Stimulated activated naive CD4-positive, alpha-beta T cell (primary cell): ENCODE results near the gene SCT.

Experiments used
- DNase-seq, 6 experiments: peaks; one replicate each; lab custom pipeline; 2025; lab: John Stamatoyannopoulos, UW

SCT gene

DNA sequence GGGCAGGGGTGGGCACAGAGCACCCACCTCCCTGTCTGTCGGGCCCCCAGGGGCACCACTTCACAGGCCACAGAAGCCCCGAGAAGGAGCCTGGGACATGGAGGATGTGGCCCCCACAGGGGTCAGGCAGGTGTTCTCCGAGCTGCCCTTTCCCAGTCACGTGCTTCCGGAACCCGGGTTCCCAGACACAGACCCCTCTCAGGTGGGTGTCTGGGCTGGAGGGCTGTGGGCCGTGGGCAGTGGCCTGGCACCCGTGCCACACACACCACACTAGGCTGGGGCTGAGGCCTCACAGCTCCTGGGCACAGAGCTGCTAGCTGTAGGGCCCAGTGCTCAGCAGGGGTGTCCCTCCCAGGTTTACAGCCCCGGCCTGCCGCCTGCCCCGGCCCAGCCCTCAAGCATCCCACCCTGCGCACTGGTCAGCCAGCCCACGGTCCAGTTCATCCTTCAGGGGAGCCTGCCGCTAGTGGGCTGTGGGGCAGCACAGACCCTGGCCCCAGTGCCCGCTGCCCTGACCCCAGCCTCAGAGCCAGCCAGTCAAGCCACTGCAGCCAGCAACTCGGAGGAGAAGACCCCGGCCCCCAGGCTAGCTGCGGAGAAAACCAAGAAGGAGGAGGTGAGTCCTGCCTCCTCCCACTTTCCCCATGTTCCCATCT is 16.7 kb downstream of the SCT start:
- DNase-seq, result no peak

GRCh38 chr11:609341-609811 is 17.6 kb downstream of the SCT start:
- DNase-seq, result no peak

DNA sequence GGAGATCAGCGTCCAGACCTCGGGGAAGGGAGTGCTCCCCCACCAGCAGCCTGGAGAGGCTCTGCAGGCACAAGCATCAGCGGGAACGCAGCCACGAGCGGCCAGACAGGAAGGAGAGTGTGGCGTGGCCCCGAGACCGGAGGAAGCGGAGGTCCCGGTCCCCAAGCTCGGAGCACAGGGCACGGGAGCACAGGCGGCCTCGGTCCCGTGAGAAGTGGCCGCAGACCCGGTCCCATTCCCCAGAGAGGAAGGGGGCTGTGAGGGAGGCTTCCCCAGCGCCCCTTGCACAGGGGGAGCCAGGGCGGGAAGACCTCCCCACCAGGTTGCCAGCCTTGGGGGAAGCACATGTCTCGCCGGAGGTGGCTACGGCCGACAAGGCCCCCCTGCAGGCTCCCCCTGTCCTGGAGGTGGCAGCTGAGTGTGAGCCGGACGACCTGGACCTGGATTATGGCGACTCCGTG is 18.2 kb downstream of the SCT start:
- DNase-seq, result no peak

GRCh38 chr11:607971-608659 is 18.9 kb downstream of the SCT start:
- DNase-seq, result no peak

DNA sequence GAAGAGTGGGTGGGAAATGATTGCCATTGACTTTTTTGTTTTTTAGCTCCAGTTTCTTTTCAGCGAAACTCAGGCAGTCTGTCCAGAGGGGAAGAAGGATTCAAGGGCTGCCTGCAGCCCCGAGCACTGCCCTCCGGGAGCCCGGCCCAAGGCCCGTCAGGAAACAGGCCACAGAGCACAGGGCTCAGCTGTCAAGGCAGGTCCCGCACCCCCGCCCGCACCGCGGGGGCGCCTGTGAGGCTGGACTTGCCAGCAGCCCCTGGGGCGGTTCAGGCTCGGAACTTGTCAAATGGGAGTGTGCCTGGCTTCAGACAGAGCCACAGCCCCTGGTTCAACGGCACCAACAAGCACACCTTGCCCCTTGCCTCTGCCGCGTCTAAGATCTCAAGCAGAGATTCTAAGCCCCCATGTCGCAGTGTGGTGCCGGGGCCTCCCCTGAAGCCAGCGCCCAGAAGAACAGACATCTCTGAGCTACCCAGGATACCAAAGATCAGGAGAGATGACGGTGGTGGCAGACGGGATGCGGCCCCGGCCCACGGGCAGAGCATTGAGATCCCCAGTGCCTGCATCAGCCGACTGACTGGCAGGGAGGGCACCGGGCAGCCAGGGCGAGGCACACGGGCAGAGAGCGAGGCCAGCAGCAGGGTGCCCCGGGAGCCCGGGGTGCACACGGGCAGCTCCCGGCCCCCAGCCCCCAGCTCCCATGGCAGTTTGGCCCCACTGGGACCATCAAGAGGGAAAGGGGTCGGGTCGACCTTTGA is 19.8 kb downstream of the SCT start:
- no peak for DNase-seq

DNA sequence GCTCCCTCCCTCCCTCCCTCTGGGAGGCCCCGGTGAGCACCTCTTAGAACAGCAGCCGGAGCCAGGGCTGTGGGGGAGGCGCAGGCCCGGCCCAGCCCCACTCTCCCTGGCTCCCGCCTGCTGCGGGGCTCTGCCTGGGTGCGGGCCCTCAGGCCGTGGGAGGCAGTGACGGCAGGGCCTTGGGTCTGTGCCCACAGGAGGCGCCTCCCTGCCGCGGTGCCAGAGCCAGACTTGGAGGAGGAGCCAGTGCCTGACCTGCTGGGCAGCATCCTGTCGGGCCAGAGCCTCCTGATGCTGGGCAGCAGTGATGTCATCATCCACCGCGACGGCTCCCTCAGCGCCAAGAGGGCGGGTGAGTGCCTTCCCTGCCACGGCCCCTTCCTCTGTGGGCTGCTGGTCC is 20.7 kb downstream of the SCT start:
- DNase-seq, result no peak

DNA sequence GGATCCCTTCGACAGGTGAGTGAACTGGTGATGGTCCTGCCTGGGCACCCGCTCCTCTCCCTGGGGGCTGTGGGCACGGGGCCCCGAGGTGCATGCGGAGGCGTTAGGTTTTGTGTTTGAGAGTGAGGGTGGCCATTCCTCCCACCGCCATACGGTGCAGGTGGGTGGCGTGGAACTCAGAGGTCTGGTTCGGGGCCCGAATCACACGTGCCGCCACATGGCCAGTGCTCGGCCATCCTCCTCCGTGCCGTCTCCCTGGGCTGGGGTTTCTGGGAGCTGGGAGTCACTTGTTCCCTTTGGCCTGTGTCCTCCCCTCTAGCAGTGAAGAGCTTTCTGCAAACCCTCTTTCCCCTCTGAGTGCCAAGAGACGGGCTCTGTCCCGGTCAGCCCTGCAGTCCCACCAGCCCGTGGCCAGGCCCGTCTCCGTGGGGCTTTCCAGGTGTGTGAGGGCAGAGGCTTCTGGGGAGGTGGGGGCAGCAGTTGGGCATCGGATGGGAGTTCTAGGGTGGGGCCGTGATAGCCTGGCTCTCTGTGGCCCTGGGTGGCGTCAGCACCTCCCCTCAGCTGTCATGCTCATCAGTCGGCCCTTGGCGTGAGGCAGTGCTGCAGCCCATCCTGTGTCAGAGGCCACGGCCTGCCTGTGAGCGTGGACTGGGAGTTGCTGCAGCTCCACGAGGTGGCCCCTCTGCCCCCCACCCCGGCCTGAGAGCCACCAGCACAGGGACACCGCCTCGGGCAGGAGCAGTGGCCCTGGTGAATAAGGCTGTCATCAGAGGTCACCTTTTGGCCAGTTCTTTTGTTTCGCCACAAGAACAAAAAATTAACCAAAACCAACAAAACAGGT is 21.5 kb downstream of the SCT start:
- no peak for DNase-seq

DNA sequence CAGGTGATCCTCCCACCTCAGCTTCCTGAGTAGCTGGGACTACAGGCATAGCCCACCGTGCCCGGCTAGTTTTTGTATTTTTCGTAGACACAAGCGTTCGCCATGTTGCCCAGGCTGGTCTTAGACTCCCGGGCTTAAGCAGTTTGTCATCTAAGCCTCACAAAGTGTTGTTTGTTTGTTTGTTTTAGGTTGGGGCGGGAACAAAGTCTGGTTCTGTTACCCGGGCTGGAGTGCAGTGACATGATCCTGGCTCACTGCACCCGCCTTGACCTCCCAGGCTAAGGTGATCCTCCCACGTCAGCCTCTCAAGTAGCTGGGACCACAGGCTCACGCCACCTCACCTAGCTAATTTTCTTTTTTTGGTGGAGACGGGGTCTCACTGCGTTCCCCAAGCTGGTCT is 23.8 kb downstream of the SCT start:
- no peak for DNase-seq

DNA sequence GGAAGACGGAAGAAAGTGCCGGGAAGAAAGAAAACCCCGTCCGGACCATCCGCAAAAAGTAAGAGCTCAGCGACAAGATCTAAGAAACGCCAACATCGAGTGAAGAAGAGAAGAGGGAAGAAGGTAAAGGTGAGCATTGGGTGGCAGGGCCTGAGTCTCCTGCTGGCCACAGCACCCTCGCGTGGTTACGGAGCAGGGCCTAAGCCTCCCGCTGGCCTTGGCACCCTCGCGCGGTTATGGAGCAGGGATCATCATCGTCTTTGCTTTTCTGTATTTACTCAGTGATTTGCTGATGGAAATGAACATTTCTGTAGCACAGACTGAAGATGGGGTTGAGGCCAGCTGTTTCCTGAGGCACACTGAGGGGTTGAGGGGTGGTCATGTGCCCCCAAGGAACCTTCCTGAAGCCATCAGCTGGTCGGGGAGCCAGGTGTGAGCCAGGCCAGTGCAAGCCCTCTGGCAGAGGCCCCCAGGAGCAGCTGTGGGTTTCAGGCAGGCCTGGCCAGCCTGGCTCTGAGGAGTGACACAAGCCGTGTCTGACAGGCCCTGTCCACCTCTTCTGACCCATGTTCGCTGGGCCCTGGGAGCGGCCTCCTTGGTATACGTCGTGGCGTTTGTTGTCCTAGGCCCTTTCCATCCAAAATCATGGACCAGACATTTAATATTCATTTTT is 25.3 kb downstream of the SCT start:
- DNase-seq, result no peak

DNA sequence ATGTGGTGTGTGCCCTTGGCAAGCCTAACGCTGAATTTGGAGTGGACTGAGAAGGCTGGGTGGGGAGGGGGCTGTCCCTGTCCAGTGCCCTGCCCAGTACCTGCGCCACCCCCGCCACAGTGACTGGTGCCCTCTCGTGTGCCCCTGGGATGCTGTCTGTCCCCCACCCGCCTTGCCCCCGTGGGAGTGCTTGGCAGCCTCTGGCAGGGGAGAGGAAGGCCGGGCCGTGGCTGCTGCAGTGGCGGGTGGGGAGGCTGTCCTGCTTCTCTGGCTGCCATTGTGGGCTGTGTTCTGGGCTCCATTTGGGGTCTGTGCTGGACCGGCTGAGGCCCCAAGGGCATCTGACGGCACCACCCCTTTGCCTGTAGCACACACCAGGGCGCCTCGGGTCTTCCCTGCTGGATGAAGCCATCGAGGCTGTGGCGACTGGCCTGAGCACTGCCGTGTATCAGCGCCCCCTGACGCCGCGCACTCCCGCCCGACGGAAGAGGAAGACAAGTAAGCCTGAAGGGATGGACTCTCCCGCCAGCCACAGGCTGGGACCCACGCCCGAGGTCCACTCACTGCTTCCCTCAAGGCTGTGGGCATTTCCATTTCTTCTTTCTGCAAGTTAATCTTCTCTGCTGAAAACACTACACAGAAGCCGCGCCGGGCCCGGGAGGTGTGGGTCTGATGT is 28.8 kb downstream of the SCT start:
- DNase-seq, result no peak

- no peak for DNase-seq
Measured at GRCh38 chr11:597166-597725, 29.7 kb downstream of the SCT start.

- DNase-seq, result no peak
Measured at GRCh38 chr11:596374-596773, 30.6 kb downstream of the SCT start.

- no peak for DNase-seq
Measured at GRCh38 chr11:595400-595799, 31.6 kb downstream of the SCT start.

DNA sequence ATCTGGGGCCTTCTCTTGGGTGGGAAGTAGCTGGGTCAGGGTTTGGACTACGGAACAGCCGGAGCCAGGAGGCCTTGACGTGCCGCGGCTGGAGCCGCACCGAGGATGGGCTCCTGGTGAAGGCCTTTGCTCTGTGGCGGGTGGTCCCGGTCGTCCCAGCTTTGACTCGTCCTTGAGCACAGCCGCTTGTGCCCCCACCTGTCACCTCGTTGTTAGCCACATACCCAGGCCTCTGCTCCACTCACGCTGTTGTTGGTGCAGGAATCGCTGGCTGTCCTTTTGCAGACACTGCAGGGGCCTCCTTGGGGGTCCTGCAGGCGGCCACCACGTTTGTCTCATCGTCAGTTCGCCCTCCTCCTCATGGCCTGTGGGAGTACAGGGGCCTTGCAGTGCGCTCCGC is 33.6 kb downstream of the SCT start:
- DNase-seq, result no peak

- DNase-seq, result no peak
Measured at GRCh38 chr11:592918-593317, 34.1 kb downstream of the SCT start.

DNA sequence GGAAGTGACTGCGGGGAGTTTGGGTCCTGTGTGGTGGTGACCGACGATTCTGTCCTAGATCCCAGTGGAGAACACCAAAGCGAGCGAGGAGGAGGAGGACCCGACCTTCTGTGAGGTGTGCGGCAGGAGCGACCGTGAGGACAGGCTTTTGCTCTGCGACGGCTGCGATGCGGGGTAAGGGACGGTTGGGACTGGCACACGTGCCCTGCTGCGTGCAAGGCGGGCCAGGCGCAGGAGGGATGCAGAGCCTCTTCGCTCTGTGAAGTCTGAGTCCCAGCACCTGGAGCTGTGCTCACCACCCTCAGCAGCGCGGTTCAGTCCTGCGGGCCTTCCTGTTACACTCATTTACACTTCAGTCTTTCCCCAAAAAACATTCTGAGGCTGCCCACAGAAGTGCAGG is 34.5 kb downstream of the SCT start:
- no peak for DNase-seq

- DNase-seq, result no peak
Measured at GRCh38 chr11:590997-591396, 36.0 kb downstream of the SCT start.

- DNase-seq, result no peak
Measured at GRCh38 chr11:589798-590197, 37.2 kb downstream of the SCT start.

GRCh38 chr11:587978-588380 is 39.0 kb downstream of the SCT start:
- peak; percentile 63 to 84 (median 72) for DNase-seq

- no peak for DNase-seq
Measured at GRCh38 chr11:587546-587945, 39.4 kb downstream of the SCT start.
